Measurements from ENCODE around the gene KRTAP29-1.

KRTAP29-1 gene

GRCh38 chr17:41267711-41268110 is 34.9 kb downstream of the KRTAP29-1 start:
- TF ChIP-seq EZH2phosphoT487 (IDR thresholded peaks at IDR 0.05; ENCODE audit: borderline replicate concordance, low read length), result no peak
- no peak for TF ChIP-seq CTCF (IDR thresholded peaks at IDR 0.05; ENCODE audit: low read depth, low read length, poor library complexity, severe bottlenecking)
- Histone ChIP-seq H3K27me3 (ENCODE audit: control insufficient read depth, low read length) (peaks cover 23% of the 10 kb centered on the region), H3K36me3 (ENCODE audit: control insufficient read depth, low read length) (no peaks in the 10 kb centered on the region), H3K9me3 (ENCODE audit: control insufficient read depth, insufficient read depth, low read length) (no peaks in the 10 kb centered on the region), H4K20me1 (ENCODE audit: control insufficient read depth, insufficient read depth, low read depth, low read length) (no peaks in the 10 kb centered on the region), H3K27ac (ENCODE audit: low read depth, low read length) (no peak overlapping the region), H3F3A (ENCODE audit: control insufficient read depth, insufficient read depth) (no peaks in the 10 kb centered on the region), H3K4me2 (ENCODE audit: low read length) (no peak overlapping the region), H3K79me2 (ENCODE audit: control insufficient read depth, low read length) (no peaks in the 10 kb centered on the region), H3K9me2 (replicated peaks; ENCODE audit: control insufficient read depth, low read length) (no peaks in the 10 kb centered on the region), H3K4me1 (ENCODE audit: control insufficient read depth, low read length) (no peaks in the 10 kb centered on the region), H3K4me3 (ENCODE audit: low read length) (no peak overlapping the region)

DNA sequence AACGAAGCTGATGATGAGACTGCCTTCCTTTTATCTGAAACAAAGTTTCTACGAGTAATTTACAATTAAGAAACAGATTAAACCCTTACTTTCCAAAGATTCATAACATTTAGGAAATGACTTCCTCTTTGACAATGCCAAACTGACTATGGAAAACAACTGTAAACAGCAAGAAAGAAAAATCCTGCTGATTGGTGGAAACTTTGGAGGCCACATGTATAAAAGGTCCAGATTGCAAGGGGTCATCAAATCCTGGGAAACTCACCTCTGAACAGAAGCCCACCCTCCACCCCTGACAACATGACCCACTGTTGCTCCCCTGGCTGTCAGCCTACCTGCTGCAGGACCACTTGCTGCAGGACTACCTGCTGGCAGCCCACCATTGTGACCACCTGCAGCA is 37.6 kb downstream of the KRTAP29-1 start, which contains the start of gene KRTAP9-6:
Gene KRTAP9-6, plus strand, starts transcription at position 301 of the 400 bp plus-strand sequence. Its CDS starts 0 bp downstream, at position 301.
- TF ChIP-seq EZH2phosphoT487 (IDR thresholded peaks at IDR 0.05; ENCODE audit: borderline replicate concordance, low read length) (no peak), CTCF (IDR thresholded peaks at IDR 0.05; ENCODE audit: low read depth, low read length, poor library complexity, severe bottlenecking) (no peak)
- H4K20me1 ChIP-seq (ENCODE audit: control insufficient read depth, insufficient read depth, low read depth, low read length), result no peaks in the 10 kb centered on the region
- no peaks in the 10 kb centered on the region for H3K79me2 ChIP-seq (ENCODE audit: control insufficient read depth, low read length)
- no peaks in the 10 kb centered on the region for H3K36me3 ChIP-seq (ENCODE audit: control insufficient read depth, low read length)
- no peaks in the 10 kb centered on the region for H3F3A ChIP-seq (ENCODE audit: control insufficient read depth, insufficient read depth)
- no peaks in the 10 kb centered on the region for H3K9me2 ChIP-seq (replicated peaks; ENCODE audit: control insufficient read depth, low read length)
- no peak within 1 kb of the TSS for H3K4me2 ChIP-seq (ENCODE audit: low read length)
- no peak within 1 kb of the TSS for H3K27ac ChIP-seq (ENCODE audit: low read depth, low read length)
- H3K27me3 ChIP-seq (ENCODE audit: control insufficient read depth, low read length), result peaks cover 18% of the 10 kb centered on the region
- no peaks in the 10 kb centered on the region for H3K9me3 ChIP-seq (ENCODE audit: control insufficient read depth, insufficient read depth, low read length)
- no peak within 1 kb of the TSS for H3K4me3 ChIP-seq (ENCODE audit: low read length)
- H3K4me1 ChIP-seq (ENCODE audit: control insufficient read depth, low read length), result no peaks in the 10 kb centered on the region

- Histone ChIP-seq H3K79me2 (ENCODE audit: control insufficient read depth, low read length) (no peaks in the 10 kb centered on the region), H3K4me3 (ENCODE audit: low read length) (no peak overlapping the region), H3K9me2 (replicated peaks; ENCODE audit: control insufficient read depth, low read length) (no peaks in the 10 kb centered on the region), H3K4me2 (ENCODE audit: low read length) (no peak overlapping the region), H4K20me1 (ENCODE audit: control insufficient read depth, insufficient read depth, low read depth, low read length) (no peaks in the 10 kb centered on the region), H3K9me3 (ENCODE audit: control insufficient read depth, insufficient read depth, low read length) (no peaks in the 10 kb centered on the region), H3F3A (ENCODE audit: control insufficient read depth, insufficient read depth) (no peaks in the 10 kb centered on the region), H3K4me1 (ENCODE audit: control insufficient read depth, low read length) (no peaks in the 10 kb centered on the region), H3K27ac (ENCODE audit: low read depth, low read length) (no peak overlapping the region), H3K27me3 (ENCODE audit: control insufficient read depth, low read length) (peaks cover 18% of the 10 kb centered on the region), H3K36me3 (ENCODE audit: control insufficient read depth, low read length) (no peaks in the 10 kb centered on the region)
- TF ChIP-seq EZH2phosphoT487 (IDR thresholded peaks at IDR 0.05; ENCODE audit: borderline replicate concordance, low read length), result no peak
Observed at GRCh38 chr17:41264599-41264998, 38.1 kb downstream of the KRTAP29-1 start.

- H3K79me2 ChIP-seq (ENCODE audit: control insufficient read depth, low read length), result no peaks in the 10 kb centered on the region
- H4K20me1 ChIP-seq (ENCODE audit: control insufficient read depth, insufficient read depth, low read depth, low read length), result no peaks in the 10 kb centered on the region
- no peaks in the 10 kb centered on the region for H3K9me3 ChIP-seq (ENCODE audit: control insufficient read depth, insufficient read depth, low read length)
- no peak overlapping the region for H3K4me2 ChIP-seq (ENCODE audit: low read length)
- TF ChIP-seq CTCF (IDR thresholded peaks at IDR 0.05; ENCODE audit: low read depth, low read length, poor library complexity, severe bottlenecking) (no peak), EZH2phosphoT487 (IDR thresholded peaks at IDR 0.05; ENCODE audit: borderline replicate concordance, low read length) (no peak)
- H3F3A ChIP-seq (ENCODE audit: control insufficient read depth, insufficient read depth), result no peaks in the 10 kb centered on the region
- no peak overlapping the region for H3K27ac ChIP-seq (ENCODE audit: low read depth, low read length)
- no peaks in the 10 kb centered on the region for H3K36me3 ChIP-seq (ENCODE audit: control insufficient read depth, low read length)
- no peaks in the 10 kb centered on the region for H3K9me2 ChIP-seq (replicated peaks; ENCODE audit: control insufficient read depth, low read length)
- H3K4me1 ChIP-seq (ENCODE audit: control insufficient read depth, low read length), result no peaks in the 10 kb centered on the region
- peaks cover 27% of the 10 kb centered on the region for H3K27me3 ChIP-seq (ENCODE audit: control insufficient read depth, low read length)
- H3K4me3 ChIP-seq (ENCODE audit: low read length), result no peak overlapping the region
Observed at GRCh38 chr17:41263212-41263611, 39.4 kb downstream of the KRTAP29-1 start.

Measured in DOHH2 (cell line).